ENCODE data around the gene LDB2. TPM values are rescaled to one million over a fixed set of nuclear protein-coding genes. Genes with fewer than 3 reads are reported as not detected.

The LDB2 gene
- polyA plus RNA-seq, 3 donors: 4.5 to 55.4 (median 37.7) TPM

GRCh38 chr4:16606691-16607090 lies 291.8 kb downstream of the LDB2 start:
- no peak overlapping the region for H3K27ac ChIP-seq (ENCODE audit: low read depth, low read length)
- 49 to 70% (median 69%) methylated on average over 2 of the region's 2 CpGs for WGBS, 3 donors

GRCh38 chr4:16603178-16603577 lies 295.3 kb downstream of the LDB2 start:
- 55 to 86% (median 76%) methylated on average over 4 of the region's 4 CpGs for WGBS, 3 donors
- H3K27ac ChIP-seq (ENCODE audit: low read depth, low read length): no peak overlapping the region

DNA sequence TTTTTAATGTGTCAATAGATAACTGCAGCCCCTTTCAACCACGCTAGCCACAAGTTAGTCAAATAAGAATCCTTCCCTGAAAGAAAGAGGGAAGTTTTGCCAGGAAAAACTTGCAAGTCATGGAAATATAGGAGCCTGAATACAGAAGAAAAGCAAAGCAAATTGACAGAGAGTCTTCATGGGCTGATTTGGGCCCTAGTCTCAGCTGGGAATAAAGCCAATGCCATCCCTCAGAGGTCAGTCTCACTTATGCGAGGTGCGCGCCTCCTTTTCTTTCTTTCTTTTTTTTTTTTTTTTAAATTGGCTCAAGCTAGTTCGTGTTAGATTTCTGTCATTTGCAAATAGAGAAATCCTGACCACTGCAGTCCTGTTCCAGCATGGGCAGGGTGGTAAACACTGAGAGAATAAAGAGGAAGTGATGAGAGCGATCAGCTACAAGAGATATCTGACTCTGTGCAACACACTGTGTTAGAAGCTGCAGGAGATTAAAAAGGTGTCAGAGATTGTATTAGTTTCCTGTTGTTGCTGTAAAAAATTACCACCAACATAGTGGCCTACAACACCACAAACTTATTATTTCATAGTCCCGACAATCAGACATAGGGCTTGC lies 299.7 kb downstream of the LDB2 start:
- H3K27ac ChIP-seq (ENCODE audit: low read depth, low read length): no peak overlapping the region
- 50 to 70% (median 65%) methylated on average over 7 of the region's 7 CpGs for WGBS, 3 donors

GRCh38 chr4:16597845-16598596 lies 300.4 kb downstream of the LDB2 start:
- 76 to 88% (median 85%) methylated on average over 6 of the region's 6 CpGs for WGBS, 3 donors
- H3K27ac ChIP-seq (ENCODE audit: low read depth, low read length): no peak overlapping the region

- 43 to 78% (median 64%) methylated on average over 2 of the region's 2 CpGs for WGBS, 3 donors
- no peak overlapping the region for H3K27ac ChIP-seq (ENCODE audit: low read depth, low read length)
These were observed 301.0 kb downstream of the LDB2 start for GRCh38 chr4:16597443-16597842.

- H3K27ac ChIP-seq (ENCODE audit: low read depth, low read length): no peak overlapping the region
- 78 to 87% (median 84%) methylated on average over 2 of the region's 2 CpGs for WGBS, 3 donors
These were observed 302.2 kb downstream of the LDB2 start for GRCh38 chr4:16596267-16596666.

GRCh38 chr4:16594128-16594527 lies 304.3 kb downstream of the LDB2 start:
- 72 to 80% (median 76%) methylated on average over 2 of the region's 2 CpGs for WGBS, 3 donors

DNA sequence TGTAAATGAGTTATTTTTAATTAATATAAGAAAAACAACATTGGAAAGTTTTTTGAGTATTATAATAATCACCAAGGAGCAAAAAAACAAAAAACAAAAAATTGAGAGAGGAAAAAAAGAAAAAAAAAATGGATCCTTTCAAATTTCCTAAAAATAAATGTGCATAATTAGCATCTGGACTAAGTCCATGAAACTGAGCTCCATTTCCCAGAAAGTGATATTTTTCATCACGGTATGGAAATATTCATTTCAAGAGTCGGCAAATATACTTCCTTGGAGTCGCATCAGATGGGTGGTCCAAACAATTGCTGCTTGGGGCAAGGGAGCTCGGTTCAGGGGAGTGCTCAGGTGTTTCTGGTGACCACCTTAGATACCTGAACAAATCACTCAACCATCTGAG lies 305.1 kb downstream of the LDB2 start:
- H3K27ac ChIP-seq (ENCODE audit: low read depth, low read length): no peak overlapping the region
- WGBS, 3 donors: 55 to 58% (median 57%) methylated on average over 4 of the region's 4 CpGs

More at GRCh38 chr4:16594128-16594527, 304.3 kb downstream of the LDB2 start:
- no peak overlapping the region for H3K27ac ChIP-seq (ENCODE audit: low read depth, low read length)

GRCh38 chr4:16591272-16591826 lies 307.1 kb downstream of the LDB2 start:
- H3K27ac ChIP-seq (ENCODE audit: low read depth, low read length): peak overlapping the region; percentile 74
- 92 to 96% (median 94%) methylated on average over 3 of the region's 3 CpGs for WGBS, 3 donors

DNA sequence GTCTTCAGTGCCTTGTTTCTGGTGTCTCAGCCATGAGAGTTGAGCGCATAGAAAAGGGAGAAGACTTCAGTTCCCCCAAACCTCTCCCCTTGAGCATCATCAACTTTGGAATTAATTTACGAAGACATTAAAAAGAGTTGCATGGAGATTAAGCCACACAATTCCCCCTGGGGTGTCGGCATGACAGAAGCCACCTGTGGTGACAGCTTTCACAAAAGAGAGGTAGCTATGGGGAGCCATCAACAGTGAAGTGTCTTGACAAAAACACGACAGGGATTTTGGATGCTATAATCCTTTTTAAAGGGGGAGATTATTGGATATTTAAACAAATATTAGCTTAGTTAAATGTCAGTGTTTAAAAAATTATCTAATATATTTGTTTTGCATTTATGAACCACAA lies 307.6 kb downstream of the LDB2 start:
- WGBS, 3 donors: 62 to 72% (median 67%) methylated on average over 4 of the region's 4 CpGs
- H3K27ac ChIP-seq (ENCODE audit: low read depth, low read length): no peak overlapping the region

DNA sequence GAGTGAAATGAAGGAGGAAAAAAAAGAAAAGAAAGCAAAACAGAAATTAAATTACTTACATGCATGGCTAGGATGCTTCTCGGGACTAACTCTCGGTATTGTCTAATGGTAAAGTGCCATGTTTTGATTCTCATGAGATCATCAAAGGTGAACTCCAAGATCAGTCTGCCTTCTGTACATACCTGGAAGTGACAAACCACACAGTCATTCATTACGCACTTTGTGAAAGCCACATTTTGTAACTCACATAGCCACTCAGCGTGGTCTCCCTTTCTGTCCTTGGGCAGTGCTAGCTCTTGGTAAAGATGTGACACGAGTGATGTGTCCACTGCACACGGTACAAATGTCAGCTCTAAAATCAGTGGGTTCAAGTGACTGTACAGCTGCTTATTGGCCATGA lies 309.8 kb downstream of the LDB2 start:
- 88 to 96% (median 94%) methylated on average over 6 of the region's 6 CpGs for WGBS, 3 donors
- H3K27ac ChIP-seq (ENCODE audit: low read depth, low read length): no peak overlapping the region

DNA sequence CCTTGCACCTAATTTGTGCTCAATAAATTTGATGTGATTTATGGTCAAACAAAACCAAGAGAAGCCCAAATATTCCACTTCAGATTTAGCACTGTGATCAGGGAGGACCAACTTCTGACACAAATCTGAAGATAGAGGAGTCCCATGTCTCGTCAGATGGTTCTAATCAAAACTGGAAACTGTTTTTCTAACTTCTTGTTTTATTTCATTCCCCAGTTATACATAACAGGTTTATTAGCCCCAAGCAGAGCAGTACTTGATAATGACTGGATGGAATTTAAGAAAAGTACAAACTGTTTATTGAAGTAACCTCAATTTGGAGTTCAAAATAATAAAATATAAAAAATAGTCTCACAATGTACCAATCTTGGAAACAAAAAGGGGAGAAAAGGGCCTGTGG lies 310.3 kb downstream of the LDB2 start:
- H3K27ac ChIP-seq (ENCODE audit: low read depth, low read length): no peak overlapping the region
- 88 to 95% (median 95%) methylated on average over 1 of the region's 1 CpG for WGBS, 3 donors

DNA sequence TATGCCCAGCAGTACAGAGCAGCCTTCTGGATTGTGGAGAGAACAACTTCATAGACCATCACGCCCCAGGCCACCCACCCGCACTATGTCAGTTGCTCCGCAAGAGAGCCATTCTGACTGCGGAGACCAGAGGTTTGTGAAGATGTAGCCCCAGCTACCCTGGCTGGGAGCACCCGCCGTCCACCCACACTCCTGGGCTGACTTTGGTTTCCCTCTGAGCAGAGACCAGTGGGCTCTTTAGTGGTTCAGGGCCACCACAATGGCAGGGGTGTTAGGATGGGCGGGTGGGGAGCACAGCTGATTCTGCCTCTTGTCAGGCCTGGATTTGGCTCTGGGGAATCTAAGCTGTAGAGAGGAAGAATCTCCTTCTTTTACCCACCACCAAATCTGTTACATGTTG lies 313.4 kb downstream of the LDB2 start:
- H3K27ac ChIP-seq (ENCODE audit: low read depth, low read length): no peak overlapping the region
- WGBS, 3 donors: 93 to 97% (median 94%) methylated on average over 7 of the region's 7 CpGs

DNA sequence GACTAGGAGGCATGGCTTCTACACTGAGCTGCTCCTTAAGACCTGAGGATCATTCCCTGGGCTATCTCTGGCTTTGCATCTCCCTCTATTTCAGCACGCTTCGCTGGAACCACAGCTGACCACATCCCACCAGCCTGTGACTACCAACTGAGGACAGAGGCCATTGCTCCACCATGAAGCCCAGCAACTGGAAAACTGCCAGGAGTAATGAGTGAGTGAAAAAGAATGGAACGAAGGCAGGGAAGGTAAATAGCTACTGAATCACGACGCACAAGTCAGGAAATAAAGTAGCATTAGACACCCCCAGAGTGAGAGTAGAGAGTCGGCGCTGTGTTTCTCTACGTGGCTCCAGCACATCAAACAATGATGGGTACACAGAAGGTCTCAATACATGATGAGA lies 314.7 kb downstream of the LDB2 start:
- 85 to 93% (median 89%) methylated on average over 8 of the region's 8 CpGs for WGBS, 3 donors
- no peak overlapping the region for H3K27ac ChIP-seq (ENCODE audit: low read depth, low read length)

GRCh38 chr4:16582526-16582925 lies 315.9 kb downstream of the LDB2 start:
- H3K27ac ChIP-seq (ENCODE audit: low read depth, low read length): no peak overlapping the region
- WGBS, 3 donors: 91 to 96% (median 94%) methylated on average over 10 of the region's 10 CpGs

GRCh38 chr4:16582036-16582435 lies 316.4 kb downstream of the LDB2 start:
- no peak overlapping the region for H3K27ac ChIP-seq (ENCODE audit: low read depth, low read length)
- 86 to 97% (median 96%) methylated on average over 3 of the region's 3 CpGs for WGBS, 3 donors

DNA sequence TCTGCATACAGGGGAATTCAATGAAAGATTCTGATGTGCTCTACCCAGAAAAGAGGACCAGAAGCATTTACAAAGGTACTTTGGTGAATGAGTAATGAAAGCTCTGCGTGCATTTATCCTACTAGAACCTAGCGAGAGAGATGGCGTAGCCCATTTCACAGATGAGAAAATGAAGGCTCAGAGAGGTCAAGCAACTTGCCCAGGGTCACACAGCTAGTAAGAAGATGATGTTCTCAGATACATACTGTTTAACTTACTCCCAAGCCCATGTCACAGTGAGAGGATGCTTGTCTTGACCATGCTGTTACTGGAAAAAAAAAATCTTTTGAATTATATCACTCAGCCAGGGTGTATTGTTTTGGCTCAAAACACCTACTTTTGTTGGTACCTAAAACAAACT lies 317.3 kb downstream of the LDB2 start:
- WGBS, 3 donors: 67 to 98% (median 92%) methylated on average over 3 of the region's 3 CpGs
- H3K27ac ChIP-seq (ENCODE audit: low read depth, low read length): no peak overlapping the region

DNA sequence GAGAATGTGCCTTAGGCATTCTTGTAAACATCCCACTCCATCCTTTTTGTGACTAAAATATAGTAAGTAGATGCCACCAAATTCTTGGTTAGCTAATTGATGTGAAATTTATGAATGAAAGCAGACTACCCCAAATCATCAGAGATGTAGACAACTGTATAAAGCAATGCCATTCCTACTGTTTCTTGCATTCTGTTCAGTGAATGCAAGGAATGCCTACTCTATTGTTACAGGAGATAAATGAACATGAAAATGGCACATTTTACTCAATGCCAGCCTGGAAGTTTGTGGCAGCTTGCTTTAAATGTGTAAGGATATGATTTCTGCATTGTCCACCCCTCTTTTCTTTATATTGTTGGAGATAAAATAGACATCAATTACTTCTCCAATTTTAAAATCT lies 317.9 kb downstream of the LDB2 start:
- no peak overlapping the region for H3K27ac ChIP-seq (ENCODE audit: low read depth, low read length)

DNA sequence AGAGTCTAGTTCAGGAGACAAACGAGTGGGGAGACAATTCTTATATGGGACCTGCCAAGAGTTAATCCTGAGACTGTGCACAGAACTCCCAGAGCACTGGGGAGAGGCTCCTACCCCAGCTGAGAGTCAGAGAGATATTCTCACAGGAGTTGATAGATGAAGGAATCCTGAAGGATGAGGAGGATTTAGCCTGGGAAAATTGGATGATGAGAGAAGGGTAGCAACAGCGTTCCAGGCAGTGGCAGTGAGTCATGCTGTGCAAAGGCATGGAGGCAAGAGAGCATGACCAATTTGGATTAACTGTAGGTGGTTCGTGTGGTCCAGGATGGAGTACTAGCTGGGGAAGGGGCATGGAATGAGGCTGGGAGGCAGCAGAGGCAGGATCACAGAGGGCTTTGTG lies 318.6 kb downstream of the LDB2 start:
- 65 to 75% (median 70%) methylated on average over 3 of the region's 3 CpGs for WGBS, 3 donors
- H3K27ac ChIP-seq (ENCODE audit: low read depth, low read length): no peak overlapping the region

DNA sequence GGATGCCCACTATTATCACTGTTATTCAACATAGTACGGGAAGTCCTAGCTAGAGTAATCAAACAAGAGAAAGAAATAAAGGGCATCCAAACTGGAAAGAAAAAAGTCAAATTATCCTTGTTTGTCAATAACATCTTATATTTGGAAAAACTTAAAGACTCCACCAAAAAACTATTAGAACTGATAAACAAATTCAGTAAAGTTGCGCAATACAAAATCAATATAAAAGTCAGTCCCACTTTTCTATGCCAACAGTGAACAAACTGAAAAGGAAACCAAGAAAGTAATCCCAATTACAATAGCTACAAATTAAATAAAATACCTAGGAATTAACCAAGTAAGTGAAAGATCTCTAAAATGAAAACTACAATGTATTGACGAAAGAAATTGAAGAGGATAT lies 321.3 kb downstream of the LDB2 start:
- H3K27ac ChIP-seq (ENCODE audit: low read depth, low read length): no peak overlapping the region
- 94 to 98% (median 97%) methylated on average over 3 of the region's 3 CpGs for WGBS, 3 donors

Data from adipose tissue (tissue), 3 donors.